GM19372 (cell line): Measurements from ENCODE around the gene MITF.
"Not testable (repeated sequence)": the region's sequence is repeated elsewhere in the genome, so short reads cannot be mapped to it uniquely, and the experiment has no call there.

Source experiments
- ATAC-seq: cut with Tn5 transposase; IDR thresholded peaks from one replicate; pipeline ENCODE4 v1.9.1; 2021; ENCODE audit warnings: mild to moderate bottlenecking, low read depth, moderate library complexity; ENCODE audit not compliant: unreplicated experiment

Gene MITF

DNA sequence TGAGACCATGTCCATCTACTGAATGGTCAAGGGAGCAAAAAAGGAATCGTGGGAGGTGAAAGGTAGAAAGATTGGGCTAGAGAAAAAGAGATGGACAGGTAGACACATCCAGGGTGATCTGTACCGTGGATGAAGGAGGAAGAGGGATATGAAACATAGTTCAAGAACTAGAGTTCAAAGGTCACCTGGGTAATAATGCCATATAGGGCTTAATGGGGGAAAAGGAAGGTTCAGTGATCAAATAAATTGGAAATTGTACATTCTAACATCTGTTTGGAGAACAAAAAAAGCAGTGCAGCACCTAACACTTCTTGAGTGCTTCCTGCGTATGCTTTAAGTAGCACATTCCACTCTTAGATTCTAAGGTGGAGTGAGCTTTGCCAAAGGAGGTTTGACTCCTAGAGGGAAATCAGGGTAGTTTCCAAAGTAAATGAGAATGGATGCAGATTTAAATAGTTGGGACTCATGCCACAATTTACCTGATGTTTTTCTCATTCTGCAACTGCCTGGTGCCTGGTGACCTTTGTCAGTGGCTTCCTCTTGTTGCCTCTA, 46.6 kb downstream of the MITF start:
- ATAC-seq, result no peak

DNA sequence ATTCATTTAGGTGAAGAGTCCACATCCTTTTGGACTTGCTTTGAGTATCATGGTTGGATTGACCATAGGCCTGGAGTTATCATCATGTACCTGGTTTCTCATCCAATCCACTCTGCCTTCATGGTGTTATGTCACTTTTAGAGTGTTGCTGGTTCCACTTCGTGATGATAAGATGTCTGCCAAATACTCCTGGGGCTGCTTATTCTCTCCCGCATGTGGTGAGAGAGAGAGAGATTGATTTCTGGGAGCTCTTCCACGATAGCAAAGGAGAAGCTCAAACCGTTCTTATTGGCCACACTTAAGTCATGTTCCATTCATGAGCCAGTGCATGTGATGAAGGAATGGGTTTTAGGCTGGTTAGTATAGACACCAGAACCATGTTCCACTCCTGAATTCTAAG, 47.6 kb downstream of the MITF start:
- ATAC-seq, result no peak

DNA sequence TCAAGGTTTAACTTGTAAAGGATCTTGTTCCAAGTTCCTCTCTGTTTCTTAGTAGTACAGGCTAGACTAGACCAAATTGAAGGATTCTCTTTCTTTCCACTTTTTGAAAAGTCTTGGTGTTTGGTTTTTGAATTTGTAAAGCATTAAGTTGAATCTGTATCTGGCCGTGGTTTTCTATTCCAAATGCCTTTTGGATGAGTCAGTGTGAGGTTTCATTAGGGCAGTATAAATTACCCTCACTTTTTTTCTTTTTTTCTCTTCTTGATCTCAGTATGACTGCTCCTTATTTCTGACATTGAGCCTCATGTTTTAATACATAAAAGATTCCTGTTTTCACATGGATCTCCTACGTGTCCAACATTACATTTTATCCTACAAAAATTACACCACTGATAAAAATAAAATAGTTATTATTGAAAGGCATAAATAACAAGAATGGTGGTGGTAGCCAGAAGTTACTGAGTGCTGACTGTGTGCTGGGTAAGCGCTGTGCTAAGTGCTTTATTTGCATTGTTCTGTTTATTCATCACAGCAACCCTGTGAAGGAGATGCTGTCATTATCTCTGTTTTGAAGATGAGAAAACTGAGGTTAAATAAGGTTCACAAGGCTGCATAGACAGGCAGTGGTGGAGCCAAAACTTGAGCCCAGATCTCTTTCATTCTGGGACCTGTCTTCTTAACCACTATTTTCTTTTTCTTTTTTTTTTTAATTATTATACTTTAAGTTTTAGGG, 48.3 kb downstream of the MITF start:
- ATAC-seq, result no peak

DNA sequence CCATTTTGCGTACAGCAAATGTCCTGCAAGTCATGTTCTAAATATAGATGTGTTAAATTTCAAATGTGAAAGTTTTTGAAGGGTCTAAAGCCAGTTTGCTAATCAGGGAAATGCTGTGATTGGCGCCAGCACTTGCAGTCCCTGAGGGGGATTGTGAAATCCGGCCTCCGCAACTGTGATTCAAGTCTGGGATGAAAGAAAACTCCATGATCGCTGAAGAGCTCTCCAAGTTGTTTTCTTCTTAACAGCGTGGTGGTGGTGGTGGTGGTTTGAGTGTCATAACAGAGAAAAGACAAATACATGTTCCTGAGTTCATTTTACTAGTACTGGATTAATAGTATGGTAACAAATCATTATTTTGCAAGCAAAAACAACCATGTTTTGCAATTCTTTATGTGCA, 51.8 kb downstream of the MITF start:
- no peak for ATAC-seq

DNA sequence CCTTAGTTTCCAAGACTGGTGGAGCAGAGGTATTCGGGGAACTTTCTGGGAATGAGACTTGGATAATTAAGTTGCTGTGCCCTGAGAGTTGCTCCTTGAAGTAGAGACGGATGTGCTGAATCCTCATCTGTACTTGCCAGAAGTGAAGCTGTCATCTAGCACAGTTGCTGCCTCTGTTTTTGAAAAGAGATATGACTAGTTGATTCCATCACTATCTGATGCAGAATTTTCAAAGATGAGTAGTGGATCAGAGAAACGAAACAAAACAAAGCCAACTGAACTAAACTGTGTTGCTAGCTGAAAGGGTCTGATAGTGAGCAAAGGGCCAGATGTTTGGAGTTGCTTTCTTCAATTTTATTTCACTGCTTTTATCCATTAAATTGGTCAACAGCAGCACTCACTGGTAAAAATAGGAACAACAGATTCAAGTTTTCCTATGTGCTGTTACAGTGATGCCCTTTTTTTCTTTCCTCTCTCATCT, 52.7 kb downstream of the MITF start:
- ATAC-seq, result no peak

DNA sequence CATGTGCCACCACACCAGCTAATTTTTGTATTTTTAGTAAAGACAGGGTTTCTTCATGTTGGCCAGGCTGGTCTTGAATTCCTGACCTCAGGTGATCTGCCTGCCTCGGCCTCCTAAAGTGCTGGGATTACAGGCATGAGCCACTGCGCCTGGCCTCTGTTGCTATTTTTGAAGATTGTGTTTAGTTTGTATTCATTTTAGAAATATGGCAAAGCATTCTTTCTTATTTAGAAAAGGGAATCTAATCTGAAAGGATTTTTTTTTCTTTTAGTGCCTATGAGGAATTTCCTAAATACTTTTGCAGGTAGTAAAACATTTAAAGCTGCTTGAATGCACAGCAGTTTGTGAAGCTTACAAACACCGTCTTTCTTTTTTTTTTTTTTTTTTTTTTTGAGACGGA, 56.9 kb downstream of the MITF start:
- not testable (repeated sequence) for ATAC-seq

DNA sequence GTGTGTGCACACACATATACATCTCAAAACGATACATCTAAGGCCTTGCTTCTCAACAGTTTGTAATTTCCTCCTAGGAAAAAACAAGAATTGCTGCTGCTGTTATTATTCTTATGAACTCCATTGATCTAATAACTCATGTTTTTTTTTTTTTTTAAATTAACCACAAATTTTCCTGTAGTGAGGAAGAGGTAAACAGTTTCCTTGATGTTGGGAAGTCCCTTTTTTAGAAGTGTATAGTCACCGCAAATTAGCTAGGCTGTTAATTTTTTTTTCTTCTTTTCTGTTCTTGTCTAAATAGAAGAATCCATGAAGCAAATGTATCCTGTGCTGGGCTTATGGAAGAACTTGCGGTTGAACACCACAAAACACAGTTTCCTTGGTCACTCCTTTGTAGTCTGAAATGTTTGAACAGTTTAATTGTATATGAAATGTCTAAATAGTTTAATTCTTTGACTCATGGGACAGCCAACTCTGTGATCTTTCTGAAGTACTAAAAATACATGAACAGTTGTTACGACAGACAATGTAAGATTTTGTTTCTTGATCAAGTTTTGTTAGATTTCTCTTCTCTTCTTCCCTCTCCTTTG, 64.5 kb downstream of the MITF start:
- no peak for ATAC-seq

DNA sequence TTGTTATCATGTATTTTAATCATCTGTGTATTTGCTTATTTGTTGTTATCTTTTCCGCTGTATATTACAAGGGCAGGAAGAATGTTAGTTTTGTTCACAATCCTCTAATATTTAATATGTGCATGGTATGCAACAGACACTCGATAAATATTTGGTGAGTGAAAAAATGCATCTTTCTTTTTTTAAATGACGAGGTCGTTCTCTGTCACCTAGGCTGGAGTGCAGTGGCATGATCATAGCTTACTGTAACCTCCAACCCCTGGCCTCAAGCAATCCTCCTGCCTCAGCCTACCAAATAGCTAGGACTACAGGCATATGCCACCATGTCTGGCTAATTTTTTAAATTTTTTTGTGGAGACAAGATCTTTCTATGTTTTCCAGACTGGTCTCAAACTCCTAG, 66.2 kb downstream of the MITF start:
- ATAC-seq, result no peak

DNA sequence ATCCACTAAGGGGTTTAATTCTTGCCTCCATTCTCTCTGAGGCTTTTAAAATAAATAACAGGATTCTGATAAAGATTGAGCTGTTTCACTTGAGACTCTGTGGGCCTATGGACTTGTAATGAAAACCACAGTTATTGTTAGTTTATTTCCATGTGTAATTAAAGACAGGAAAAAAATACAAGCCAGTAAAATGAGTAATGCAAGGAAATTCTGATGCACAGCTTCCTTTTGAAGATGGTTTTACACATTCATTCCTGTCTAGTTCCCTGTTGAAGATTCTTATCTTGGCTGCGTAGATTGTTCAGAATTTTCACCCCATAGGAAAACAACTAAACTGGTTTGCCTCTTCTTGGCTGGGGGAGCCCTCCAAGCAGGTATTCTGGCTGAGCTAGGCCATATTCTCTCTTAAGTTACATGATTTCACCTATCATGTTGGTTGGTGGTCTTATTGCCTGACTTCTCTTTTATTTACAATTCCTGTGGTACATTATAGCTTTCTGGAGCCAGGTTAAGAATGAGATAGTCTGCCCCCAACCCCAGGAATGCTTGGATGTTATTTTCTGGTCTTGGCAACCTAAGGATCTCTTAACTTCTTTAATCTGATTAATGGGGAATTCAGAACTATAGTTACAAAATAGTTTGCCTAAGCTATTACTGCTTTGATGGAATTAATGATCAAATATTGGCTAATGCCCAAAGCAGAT, 67.6 kb downstream of the MITF start:
- no peak for ATAC-seq

DNA sequence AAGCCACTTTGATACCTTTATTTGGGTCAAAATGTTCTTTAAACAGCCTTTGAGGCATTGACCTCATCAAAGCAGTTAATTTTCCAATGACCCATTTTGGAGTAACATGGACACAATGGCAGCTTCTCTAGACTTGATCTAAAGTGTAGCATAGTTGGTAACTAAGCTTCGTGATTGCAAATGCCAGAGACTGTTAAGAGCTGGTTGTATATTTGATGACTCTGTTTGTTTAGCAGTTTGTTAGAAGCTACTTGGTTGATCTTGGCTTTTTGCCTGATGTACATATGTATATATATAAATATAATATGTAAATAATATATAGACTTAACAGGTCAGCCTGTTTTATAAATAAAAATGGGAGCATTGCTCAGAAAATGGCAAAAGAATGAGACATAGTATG, 68.4 kb downstream of the MITF start:
- ATAC-seq, result no peak

DNA sequence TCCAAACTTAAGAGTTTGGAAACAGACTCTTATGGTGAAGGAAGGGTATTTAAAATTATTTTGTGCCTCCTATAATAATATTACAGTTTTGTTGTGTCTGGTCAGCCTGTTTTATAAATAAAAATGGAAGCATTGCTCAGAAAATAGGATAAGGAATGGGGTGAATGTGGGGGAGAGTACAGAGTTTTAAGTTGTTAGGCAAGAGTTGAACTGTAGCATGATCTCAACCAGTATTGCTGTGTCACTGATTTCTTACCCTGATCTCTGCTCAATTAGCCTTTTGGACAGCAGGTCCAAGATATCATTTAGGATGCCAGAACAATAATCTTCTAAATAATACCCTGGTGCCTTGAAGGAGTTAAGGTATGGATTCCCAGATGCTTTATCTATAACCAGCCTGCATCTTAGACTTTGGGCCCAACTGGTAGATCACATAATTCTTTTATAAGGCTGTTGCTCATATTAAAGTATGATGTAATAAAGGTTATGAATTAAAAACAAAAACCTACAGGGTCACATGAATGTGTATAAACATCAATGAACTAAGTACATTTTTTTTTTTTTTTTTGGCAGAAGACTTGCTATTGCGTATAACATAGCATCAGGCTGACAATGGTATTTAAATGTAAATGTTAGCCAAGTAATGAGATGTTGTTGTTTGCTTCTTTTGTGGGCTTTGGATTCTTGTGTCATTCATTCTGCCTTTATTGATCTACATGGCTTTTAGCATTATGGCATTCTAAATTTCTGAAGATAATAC, 70.0 kb downstream of the MITF start:
- ATAC-seq, result no peak

DNA sequence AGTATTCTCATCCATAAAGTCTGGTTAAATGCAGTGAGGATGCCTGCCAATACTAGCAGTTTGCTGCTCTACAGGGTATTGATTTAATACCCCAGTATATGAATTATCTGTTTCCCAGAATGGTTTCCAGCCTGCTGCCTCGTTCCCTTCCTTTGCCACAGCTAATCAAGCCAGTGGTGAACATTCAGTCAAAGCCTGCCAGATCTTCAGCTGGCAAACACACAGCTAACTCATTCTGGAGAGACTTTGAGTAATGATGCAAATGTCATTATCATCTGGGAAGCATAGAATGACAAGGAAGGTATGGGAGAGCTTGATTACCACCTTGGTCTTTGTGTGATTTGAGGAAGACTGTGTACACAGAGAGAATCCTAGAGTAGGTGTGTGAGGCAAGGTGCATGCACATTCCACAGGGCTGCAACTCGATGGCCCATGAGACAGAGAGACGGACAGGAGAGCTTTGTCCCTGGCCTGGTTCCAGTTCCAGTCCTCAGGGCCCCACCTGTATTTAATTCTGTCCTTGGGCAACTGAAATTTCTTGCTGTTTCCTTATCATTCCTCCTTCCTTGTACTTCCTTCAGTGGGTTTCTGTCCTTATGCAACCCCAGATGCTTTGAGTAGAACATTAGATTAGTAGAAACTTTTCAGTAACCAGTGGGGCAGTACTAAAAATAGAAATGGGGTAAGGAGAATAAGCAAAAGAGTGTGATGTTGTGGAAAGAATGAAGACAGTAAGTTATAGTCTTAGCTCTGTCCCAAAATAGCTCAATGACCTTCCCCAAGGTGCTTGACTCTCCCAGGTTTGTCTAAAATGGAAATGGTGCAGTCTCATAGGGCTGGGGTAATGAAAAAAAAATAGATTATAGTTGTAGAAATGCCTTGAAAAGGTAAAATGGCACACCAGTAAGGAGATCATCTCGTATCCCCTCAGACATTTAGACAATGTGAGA, 72.5 kb downstream of the MITF start:
- no peak for ATAC-seq

DNA sequence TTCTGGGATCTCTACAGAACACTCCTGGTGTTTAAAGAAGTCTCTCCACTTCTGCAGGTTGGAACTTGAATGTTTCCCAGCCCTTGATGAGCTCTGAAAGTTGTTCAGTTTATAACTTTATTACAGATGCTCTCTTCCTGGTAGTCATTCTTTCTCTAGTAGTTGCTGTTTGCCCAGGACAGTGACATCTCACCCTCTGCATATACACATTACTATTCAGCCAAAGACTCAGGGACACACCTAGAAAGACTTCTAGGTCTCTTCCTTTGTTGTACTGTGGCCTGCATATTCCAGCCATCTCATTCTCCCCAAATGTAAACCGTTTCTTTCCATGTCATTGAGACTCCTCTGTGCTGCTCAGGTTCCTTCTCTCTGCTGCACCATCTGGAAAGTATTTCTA, 76.7 kb downstream of the MITF start:
- no peak for ATAC-seq

DNA sequence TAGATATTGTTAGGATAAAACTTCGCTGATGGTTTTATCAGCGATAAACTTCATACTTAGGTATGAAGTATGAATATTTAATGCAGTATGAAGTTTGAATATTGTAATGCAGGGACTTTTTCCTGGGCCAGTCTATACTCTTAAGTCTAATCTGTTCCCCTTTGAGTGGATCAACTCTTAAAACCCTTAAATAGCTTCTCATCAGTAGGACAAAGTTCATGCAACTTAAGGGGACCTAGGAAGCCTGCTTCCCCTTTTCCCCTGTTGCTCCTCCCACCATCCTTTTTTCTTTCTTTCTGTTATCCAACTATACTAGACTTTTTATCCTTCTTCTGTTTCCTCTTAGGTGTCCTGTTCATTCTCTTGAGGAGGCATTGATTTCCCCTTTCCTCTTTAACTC, 78.7 kb downstream of the MITF start:
- ATAC-seq, result no peak

DNA sequence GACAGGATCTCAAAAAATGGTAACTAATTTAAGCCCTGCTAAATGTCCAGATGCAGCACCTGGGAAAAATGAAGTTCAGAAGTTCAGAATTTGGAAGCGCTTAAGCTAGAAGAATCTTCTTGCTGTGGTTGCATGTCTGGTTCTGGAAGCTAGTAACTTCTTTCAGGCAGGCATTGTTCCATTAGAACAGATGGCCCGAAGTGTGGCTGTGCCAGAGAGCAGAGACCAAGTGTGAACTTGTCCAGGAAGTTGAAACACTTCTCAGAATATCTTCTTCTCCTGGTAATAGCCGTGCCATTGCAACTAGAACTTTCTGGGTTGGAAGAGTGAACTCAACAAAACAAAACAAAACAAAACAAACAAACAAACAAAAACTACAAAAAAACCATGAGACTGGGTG, 80.0 kb downstream of the MITF start:
- no peak for ATAC-seq

DNA sequence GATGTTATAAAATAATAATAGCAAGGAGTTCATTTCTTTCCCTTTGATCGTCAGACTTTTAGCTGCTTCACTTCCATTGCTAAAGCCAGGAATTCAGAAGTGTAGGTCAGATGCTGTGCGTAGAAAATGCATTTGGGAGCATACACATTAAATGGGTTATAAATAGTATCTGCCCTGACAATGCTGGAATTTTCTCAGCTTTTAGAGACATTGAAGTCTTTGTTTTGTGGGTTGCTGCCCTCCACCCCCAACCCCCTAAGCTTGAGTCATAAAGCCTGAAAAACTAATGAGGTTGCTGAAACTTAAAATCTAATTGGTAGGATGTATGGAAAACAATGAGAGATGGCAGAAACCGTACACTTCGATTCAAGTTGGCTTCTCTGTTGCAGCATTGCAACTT, 81.9 kb downstream of the MITF start:
- ATAC-seq, result no peak

DNA sequence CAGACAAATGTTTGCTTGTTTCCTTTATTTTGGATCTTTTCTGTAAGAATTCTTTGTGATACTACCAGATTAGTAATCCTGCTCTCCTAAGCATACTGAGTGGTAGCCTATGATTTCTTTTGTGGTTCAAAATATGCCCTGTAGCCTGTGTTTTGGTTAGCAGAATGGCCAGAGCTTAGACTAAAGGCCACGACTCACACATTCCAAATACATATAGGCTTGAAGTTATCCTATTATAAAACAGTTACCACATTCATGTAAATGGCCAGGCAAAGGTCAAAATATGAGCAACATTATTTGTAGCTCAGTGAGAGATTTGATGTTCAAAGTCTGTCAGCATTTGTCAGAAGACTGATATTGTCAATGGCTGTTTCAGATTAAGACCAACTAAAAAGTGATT, 84.5 kb downstream of the MITF start:
- no peak for ATAC-seq

DNA sequence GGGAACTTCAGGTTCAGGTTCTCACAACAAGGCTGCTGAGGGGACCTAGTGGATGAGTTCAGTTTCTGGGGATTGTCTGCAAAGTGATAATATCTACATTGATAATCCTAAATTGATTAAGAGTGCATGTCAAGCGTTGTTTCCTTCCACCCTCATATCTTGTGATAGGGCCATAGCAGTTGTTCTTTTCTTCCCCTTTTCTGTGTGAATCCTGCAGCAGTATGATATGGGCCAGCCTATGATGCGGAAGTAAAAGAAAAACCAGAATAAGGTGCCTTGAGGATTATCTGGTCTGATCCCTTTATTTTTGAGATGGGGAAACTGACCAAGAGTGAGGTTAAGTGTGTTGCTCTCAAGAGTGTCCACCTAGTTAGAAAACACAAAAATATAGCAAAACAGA, 86.2 kb downstream of the MITF start:
- no peak for ATAC-seq

DNA sequence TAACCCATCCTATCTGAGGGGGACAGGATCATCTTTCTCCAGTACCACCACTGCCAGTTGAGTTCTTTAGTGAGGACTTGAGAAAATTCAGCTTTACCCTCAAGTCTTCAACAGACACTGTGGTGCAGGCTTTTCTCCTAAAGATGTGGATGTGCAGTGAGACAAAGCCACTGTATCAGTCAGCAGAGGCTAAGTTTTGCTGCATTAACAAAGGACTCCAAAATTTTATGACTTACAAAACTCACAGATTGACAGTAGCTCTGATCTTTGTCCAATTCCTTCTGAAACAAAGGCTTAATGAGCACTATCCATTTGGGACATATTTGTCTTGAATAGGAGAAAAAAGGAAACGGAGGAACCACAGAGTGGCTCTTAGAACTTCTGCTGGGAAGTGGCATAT, 87.9 kb downstream of the MITF start:
- ATAC-seq, result no peak

DNA sequence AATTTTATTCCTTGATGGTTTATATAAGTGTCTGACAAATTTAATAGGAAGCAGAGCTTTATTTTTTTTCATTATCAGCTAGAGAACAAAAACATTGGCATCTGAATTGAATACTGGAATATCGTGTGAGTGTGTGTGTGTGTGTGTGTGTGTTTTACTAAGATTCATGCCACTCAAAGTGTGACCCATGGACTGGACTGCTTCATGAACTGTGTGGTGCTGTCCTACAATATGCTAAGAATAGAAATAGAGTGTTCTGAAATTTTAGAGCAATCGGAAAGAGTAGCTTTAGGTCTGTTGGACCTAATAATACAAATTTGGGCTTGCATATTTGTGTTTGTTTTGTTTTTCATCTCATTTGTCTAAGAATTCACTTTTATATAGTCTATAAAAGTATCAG, 89.6 kb downstream of the MITF start:
- no peak for ATAC-seq
